ENCODE measurements around the gene MRPL36.
"Not testable (repeated sequence)": the region's sequence is repeated elsewhere in the genome, so short reads cannot be mapped to it uniquely, and the experiment has no call there.

MRPL36 gene

GRCh38 chr5:1831677-1832313 is 32.2 kb upstream of the MRPL36 start:
- no peak for DNase-seq

- DNase-seq = no peak
These were observed 31.6 kb upstream of the MRPL36 start for GRCh38 chr5:1831257-1831656.

DNA sequence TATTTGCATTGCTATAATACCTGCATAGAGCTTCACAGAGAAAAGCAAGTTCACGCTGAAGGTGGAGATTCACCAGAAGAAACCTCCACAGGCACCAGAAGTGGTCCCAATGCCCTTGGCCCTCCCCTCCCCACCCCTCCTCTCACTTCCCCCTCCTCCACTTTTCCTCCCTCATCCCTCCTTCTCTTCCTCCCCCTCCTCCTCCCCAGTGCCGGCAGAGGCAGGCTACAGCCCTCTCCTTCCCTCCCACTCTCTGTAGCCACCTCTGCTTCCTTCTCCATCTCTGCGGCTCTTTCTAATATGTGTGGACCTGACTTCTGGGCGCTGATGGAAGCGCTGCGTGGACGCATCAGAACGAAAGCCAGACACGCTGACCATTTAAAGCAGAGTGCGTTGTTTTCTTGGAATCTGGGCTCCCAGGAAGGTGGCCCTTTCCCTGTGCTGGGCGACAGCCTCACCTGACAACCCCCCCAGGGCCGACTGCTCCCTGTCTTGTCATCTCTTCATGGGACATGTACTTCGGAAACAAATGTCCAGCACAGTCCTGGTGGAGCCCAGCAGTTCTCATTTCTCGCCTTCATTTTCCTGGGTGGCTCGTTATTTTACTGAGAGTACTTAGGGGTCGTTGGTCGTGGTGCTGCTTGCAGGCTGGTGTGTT is 31.1 kb upstream of the MRPL36 start:
- DNase-seq = no peak

DNA sequence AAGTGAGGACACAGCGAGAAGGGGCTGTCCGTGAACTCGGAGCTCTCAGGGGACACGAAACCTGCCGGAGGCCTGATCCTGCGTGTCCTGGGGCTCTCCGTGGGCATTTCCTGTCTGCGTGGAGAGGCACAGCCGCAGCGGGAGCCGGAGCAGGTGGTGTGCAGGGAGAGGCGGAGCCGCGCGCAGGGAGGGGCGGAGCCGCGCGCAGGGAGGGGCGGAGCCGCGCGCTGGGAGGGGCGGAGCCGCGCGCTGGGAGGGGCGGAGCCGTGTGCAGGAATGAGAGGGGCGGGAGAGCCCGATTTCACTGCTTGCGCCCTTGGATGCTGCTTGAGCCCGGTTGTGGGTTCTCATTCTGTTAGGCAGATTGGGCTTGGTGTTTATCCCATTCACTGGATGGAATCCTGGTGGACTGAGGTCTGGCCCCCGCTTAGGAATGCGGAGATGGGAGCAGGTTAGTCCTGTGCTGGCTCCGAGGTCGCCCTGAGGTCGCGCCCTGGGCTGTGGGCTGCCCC is 28.3 kb upstream of the MRPL36 start:
- no peak for DNase-seq

DNA sequence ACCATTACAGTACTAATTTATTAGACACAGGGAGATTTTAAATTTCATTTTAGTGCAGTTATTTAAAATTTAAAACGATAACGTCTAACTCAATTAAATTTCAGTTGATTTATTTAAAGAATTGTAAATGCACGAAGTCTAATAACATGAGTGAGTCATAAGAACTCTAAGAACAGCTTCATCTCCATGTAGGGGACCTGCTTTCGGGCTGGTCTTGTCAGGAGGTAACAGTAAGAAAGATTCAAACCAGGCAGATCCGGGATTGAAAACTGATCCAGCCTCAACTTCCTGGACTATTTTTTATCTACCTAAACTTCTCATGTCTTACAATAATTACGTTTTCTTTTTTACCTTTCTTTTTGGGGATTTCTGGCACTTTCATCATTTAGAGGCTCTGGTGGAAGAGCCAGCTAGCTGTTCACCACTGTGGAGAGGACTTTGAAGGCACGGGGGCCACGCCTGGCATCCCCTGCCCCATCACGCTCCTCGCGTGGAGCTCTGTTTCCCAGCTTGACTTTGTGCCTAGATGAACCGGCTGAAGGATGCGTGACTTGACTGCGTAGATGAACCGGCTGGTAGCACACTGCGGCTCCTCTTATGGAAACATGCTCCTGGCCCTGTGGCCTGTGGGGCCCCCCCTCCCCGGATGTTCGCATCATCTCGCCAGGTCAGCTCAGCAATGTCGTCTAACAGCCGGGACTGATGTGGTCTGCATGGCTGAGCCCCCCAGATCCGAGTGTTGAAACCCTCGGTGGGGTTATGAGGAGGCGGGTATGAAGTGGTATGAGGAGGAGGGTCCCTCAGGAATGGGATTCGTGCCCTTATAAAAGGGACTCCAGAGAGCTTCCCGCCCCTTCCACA is 27.6 kb upstream of the MRPL36 start:
- DNase-seq = no peak

DNA sequence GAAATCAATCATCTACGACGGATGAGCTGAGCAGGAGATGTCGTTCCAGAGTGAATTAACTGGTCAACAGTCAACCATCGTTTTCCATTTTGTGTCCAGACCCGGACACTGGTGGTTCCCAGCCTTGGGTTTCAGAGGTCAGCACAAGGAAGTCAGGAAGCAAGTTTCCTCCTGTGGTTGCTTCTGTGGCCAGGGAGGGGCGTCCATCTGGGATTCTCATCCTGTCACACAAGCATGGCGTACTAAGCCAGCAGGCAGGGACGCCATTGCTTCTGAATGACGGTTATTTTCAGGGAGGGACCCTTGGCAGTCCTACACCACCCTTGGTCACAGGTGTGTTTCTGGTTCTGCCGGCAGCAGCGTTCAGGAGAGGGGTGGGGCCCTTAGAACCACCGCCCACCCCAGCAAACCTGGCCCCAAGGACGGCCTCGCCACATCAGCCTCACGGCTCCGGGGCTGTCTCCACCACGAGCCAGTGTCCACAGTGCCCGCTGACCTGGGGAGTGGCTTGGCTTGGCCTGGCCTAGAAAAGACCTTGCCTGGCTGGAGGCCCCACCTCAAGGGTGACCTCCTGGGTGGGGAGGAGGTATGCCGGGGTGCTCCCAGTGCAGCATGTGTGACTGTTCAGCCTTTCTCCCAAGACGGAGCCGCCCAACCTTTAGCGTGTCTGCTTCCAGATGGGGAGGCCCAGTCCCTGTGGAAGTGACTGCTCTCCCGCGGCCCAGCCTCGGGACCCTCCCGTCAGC is 26.8 kb upstream of the MRPL36 start:
- no peak for DNase-seq

DNA sequence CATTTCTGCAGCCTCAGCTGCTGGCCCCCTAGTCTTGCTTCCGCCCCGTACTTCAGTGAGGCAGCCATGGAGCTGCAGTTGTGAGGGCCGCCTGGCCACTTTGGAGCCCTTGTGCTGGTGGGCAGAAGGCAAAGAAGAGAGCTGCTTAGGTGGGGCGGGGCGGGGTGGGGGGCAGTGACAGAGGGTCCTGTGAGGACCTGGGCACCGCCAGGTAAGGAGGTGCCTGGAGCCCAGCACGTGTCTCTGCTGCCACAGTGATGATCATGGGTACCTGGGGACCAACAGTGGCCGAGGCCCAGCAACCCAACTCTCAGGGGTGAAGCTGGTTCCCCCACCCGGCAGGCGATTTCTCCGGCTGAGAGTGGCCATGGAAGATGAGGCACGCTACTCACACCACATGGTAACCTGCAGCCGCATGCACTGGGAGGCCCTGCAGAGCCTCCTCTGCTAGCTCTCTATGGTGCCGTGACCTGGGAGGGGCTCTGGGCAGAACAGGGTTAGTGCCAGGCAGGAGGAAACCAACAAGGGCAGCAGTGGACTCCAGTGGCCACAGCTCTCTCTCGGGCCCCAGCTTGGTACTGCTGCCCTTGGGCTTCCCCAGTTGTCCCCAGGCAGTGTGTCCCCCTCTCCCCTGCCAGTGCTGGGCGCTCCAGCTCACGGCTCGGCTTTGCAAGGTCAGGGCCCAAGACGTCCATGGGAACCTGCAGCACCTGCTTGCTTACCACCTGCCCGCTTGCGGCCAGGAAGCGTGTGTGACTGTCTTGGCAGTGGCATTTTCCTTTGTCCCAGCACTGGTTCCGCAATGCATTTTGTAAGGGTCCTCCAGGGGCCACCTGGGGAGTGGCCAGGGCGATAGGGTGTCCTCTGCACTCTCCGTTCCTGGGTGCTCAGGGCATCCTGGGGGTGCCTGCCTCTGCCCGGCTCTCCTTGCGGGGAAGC is 25.5 kb upstream of the MRPL36 start:
- DNase-seq = no peak

DNA sequence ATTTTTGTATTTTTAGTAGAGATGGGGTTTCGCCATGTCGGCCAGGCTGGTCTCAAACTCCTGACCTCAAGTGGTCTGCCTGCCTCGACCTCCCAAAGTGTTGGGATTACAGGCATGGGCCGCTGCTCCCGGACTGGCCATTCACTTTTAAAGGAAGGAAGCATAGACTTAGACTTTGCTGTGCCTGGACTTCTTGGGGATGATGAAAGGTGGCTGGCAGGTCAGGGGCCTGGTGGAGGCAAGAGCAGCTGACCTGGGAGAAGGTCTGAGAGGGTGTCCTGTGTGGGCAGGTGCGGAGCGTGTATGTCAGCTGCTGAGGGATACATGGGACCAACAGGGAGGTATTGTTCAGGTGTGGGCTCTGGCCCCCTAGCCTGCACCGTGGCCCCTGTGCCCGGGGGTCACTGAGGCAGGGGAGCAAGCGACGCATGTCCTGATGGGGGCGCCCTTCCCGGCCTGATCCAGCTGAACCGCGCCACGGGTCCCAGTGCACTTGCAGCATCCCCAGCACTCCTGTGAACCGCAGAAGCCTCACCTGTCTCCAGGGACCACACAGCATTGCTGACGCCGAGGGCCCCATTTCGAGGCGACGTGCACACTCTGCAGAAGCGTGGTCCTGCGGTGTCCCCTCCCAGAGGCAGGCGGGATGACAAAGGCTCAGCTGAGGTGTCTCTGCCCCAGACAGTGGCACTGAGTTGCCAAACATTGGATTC is 24.6 kb upstream of the MRPL36 start:
- DNase-seq = no peak

- DNase-seq = no peak
These were observed 23.9 kb upstream of the MRPL36 start for GRCh38 chr5:1823381-1824034.

GRCh38 chr5:1821862-1822261 is 22.2 kb upstream of the MRPL36 start:
- DNase-seq = no peak

DNA sequence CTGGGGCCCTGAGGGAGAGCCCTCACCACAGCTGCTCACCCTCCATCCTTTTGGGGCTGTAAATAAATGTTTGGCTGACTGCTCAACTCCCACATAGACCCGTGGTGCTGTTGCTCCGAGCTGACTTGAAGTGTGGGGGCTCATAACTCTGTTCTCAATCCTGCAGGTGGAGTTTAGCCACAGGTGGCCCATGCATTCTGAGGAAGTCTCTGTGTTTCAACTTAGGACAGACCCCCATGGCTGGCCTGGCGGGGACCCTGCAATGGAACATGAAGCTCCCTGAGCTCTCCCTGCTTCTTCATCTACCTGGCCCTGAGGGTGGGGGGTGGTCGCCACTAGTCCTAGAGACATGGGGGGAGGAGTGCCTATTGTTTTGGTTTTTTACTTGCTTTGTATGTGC is 21.3 kb upstream of the MRPL36 start:
- no peak for DNase-seq

- DNase-seq = no peak
These were observed 20.7 kb upstream of the MRPL36 start for GRCh38 chr5:1820381-1820780.

- DNase-seq = no peak
These were observed 19.8 kb upstream of the MRPL36 start for GRCh38 chr5:1819458-1819857.

GRCh38 chr5:1818784-1819183 is 19.1 kb upstream of the MRPL36 start:
- no peak for DNase-seq

DNA sequence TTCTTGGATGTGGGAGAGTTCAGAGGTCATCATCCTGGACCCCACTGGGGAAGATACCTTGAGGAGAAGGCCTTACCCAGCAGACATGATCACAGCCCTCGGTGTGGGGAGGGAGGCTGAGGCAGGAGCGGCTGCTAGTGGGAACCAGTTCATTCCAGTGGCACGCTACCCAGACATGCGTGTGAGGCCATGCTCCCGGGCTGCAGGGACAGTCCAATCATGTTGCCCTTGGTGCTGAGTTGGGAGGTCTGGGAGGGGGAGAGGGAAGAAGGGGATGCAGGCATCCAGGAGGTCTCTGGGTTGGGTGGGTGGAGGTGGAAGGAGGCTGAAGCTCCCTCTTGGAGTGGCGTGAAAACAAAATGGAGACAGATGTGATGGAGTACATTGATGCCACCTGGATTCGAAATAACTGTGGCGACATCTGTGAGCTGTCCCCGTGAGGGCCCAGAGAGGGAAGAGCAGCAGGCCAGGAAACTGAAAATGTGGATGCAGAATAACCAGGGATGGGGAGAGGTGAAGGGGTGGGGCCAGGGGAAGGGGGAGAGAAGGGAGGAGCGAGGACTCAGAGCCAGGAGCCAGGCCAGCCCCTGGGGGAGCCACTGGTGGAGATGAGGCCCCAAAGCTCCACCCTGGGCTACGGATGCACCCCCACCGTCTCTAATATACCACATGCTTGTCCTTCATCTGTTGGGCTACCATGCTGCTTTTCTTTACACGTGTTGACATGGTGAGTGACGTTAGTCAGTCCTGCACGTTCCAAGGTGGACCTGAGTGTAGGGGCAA is 17.8 kb upstream of the MRPL36 start:
- no peak for DNase-seq

DNA sequence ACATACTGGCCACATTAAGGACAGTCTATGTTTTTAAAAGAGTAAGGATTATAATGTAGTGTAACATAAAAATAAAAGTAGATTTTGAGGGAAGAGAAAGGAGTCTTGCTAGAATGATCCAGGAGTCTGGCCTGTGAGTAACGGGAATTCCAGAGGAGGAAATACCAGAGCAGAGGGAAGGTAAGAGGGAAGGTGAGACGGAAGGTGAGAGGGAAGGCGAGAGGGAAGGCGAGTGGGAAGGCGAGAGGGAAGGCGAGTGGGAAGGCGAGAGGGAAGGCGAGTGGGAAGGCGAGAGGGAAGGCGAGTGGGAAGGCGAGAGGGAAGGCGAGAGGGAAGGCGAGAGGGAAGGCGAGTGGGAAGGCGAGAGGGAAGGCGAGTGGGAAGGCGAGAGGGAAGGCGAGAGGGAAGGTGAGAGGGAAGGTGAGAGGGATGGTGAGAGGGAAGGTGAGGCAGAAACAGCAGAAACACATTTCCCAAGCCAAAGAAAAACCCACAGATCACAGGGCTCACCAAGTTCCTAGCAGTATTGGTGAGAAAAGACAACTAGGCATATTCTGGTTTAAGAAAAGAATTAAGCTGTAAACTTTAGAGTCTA is 17.0 kb upstream of the MRPL36 start:
- DNase-seq = not testable (repeated sequence)

DNA sequence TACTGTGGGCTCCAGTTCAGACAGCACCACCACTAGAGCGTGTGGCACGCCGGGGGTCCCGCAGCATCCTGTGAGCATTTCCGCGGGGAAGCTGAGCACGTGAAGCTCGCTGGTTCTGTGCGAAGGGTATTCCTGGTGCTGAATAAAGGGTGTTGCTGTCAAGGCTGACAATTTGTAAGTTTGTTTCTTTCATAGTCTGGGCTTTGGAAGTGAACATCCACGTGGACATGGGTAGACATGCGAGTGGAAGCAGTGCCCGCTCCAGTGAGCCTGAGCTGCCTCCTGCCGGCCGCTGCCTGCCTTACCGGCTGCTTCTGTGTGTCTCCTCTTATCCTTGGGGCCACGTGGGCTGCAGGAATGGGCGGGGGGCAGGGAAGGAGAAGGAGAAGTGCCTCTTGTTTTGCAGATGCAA is 16.2 kb upstream of the MRPL36 start:
- DNase-seq = no peak

- DNase-seq = no peak
These were observed 15.6 kb upstream of the MRPL36 start for GRCh38 chr5:1815071-1815786.

Data from NCI-H748 treated with DMSO at 0.1 percent for 48 hours (cell line).